Uterus (tissue), 4 donors: ENCODE data around the gene MT1A. TPM values are rescaled to one million over a fixed set of nuclear protein-coding genes. Genes with fewer than 3 reads are reported as not detected.

Experiments used
- DNase-seq, 2 donors: peaks; one replicate each; pipeline ENCODE4 v3.0.0-alpha.2; 2019 to 2020
- H3K27ac ChIP-seq, 2 donors: fragments of 200-600 bp; sonication (generic); 1 replicate in 1 of 2; 2 replicates in 1 of 2; pipeline ENCODE4 v1.5.1; 2016 to 2018
- H3K27me3 ChIP-seq, 2 donors: fragments of 200-600 bp; sonication (generic); one replicate each; pipeline ENCODE4 v1.5.1; 2018 to 2019; ENCODE audit warnings: control low read depth in 1 of 2
- H3K36me3 ChIP-seq, 2 donors: fragments of 200-600 bp; sonication (generic); one replicate each; pipeline ENCODE4 v1.5.1; 2019; ENCODE audit warnings: control low read depth in 1 of 2
- H3K4me1 ChIP-seq, 2 donors: fragments of 200-600 bp; sonication (generic); one replicate each; pipeline ENCODE4 v1.5.1; 2018 to 2019; ENCODE audit warnings: control low read depth in 1 of 2
- H3K4me3 ChIP-seq, 2 donors: fragments of 200-600 bp; sonication (generic); 1 replicate in 1 of 2; 2 replicates in 1 of 2; pipeline ENCODE4 v1.5.1; 2018 to 2019; ENCODE audit warnings: mild to moderate bottlenecking in 1 of 2
- H3K9me3 ChIP-seq, 2 donors: fragments of 200-600 bp; sonication (generic); one replicate each; pipeline ENCODE4 v1.5.1; 2019; ENCODE audit warnings: control low read depth in 1 of 2
- POLR2A ChIP-seq, 2 donors: fragments of 450-650 bp; IDR thresholded peaks; one replicate each; pipeline ENCODE4 v1.6.1; 2016; ENCODE audit warnings: antibody characterized with exemption in 2 of 2, mild to moderate bottlenecking in 1 of 2, moderate library complexity in 1 of 2
- intact Hi-C: fragments of 100-400 bp; cut with DNase I; formaldehyde crosslinking; loops from one replicate; pipeline ENCODE4 v1.15.1; 2023; ENCODE audit warnings: low total_unique reads
- total RNA-seq, 4 donors: library from RNA; depleted of rRNA in 3 of 4; stranded (reverse); fragments of >200 nt in 3 of 4; gene quantifications; one replicate each; pipeline versions ENCODE4 v1.1.0 to v1.2.4, GENCODE V29; 2014 to 2023
- TF ChIP-seq, protein P1 (sequence below), 4 experiments: fragments of 200-600 bp in 2 of 4; fragments of 450-650 bp in 2 of 4; sonication (generic) in 2 of 4; IDR thresholded peaks; one replicate each; pipeline ENCODE4 v1.5.1; 2016 to 2019; ENCODE audit warnings: antibody characterized with exemption in 4 of 4, mild to moderate bottlenecking in 2 of 4, moderate library complexity in 1 of 4
- donor health status: DM: yes; HTN: yes; CAD: no.

The MT1A gene
- total RNA-seq, 4 donors from 2014 or later, result 13.8 TPM; not detected in 3

DNA sequence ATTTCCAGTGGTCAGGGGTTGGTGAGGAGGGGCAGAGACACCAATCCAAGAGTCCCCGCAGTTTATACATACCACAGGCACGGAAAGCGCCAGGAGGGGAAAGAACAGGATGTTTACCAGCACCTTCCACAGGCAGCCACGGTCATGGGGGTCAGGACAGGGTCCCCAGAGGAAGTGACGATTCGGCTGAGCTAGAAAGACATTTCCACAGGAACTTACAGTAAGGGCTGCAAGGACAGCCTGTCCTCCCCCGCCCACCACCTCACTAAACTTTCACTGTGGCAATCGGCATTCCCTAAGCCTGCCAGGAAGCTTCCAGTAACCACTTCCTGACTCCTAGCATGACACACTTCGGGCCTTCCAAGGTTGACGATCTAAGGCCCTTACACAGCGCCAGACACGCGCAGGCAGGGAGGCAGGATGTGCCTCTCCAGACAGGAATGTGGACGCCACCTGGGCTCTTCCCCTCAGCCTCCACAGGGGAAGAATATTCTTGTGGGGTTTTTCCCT, 31.3 kb upstream of the MT1A start:
- Histone ChIP-seq H3K36me3 (no peaks in the 10 kb centered on the region), H3K4me1 (peaks cover 7 to 14% of the 10 kb centered on the region in 2 donors), H3K27me3 (no peaks in the 10 kb centered on the region), H3K9me3 (no peaks in the 10 kb centered on the region), H3K27ac (peak overlapping the region; percentile 95 to 97), H3K4me3 (no peak overlapping the region)
- DNase-seq, result peak; percentile 80 to 92
- TF ChIP-seq POLR2A (IDR thresholded peaks at IDR 0.05), result peak in 1 of 2 donors; percentile 9
- TF ChIP-seq, protein P1, sequence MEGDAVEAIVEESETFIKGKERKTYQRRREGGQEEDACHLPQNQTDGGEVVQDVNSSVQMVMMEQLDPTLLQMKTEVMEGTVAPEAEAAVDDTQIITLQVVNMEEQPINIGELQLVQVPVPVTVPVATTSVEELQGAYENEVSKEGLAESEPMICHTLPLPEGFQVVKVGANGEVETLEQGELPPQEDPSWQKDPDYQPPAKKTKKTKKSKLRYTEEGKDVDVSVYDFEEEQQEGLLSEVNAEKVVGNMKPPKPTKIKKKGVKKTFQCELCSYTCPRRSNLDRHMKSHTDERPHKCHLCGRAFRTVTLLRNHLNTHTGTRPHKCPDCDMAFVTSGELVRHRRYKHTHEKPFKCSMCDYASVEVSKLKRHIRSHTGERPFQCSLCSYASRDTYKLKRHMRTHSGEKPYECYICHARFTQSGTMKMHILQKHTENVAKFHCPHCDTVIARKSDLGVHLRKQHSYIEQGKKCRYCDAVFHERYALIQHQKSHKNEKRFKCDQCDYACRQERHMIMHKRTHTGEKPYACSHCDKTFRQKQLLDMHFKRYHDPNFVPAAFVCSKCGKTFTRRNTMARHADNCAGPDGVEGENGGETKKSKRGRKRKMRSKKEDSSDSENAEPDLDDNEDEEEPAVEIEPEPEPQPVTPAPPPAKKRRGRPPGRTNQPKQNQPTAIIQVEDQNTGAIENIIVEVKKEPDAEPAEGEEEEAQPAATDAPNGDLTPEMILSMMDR (IDR thresholded peaks at IDR 0.05), result no peak
- intact Hi-C loops, result no loop called here

DNA sequence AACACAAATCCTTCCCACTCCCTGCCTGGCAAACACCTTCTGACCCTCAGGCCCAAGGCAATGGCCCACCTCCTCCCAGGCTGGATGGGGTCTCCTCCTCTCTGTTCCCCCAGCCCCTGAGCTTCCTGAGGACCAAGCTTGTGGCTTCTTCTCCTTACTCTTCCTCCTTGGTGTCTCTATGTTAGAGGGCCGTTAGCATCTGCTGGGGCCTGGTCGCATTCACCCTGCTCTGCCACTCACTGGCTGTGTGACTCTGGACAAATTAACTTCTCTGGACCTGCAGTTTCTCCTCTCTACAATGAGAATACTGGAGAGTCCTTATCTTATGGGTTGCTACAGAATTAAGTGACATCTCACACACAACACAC, 30.8 kb upstream of the MT1A start:
- H3K4me1 ChIP-seq, result peaks cover 7 to 14% of the 10 kb centered on the region in 2 donors
- H3K9me3 ChIP-seq, result no peaks in the 10 kb centered on the region
- intact Hi-C loops, result no loop called here
- H3K27ac ChIP-seq, result peak overlapping the region; percentile 95 to 97
- TF ChIP-seq POLR2A (IDR thresholded peaks at IDR 0.05), result no peak
- TF ChIP-seq, protein P1 (IDR thresholded peaks at IDR 0.05), result no peak
- no peaks in the 10 kb centered on the region for H3K27me3 ChIP-seq
- DNase-seq, result no peak
- H3K36me3 ChIP-seq, result no peaks in the 10 kb centered on the region
- peak overlapping the region in 1 of 2 donors; percentile 49 for H3K4me3 ChIP-seq

DNA sequence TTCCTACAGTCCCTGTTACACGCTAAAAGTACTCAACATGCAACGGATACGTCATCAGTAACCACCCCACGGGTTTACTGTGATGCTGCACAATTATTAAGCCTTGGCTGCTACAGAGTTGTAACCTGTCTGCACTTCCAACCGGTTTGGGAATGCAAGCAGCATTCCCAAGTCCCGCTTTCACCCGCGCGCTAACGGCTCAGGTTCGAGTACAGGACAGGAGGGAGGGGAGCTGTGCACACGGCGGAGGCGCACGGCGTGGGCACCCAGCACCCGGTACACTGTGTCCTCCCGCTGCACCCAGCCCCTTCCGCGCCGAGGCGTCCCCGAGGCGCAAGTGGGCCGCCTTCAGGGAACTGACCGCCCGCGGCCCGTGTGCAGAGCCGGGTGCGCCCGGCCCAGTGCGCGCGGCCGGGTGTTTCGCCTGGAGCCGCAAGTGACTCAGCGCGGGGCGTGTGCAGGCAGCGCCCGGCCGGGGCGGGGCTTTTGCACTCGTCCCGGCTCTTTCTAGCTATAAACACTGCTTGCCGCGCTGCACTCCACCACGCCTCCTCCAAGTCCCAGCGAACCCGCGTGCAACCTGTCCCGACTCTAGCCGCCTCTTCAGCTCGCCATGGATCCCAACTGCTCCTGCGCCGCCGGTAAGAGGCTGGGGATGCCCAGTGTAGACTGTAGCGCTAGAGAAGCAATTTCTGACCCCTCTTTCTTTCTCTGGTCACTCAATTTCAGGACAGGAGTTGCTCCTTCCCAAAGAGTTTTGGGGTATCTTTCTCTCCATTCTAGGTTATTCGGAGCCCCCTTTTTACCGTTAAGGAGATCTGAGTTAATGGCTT, 30.2 kb upstream of the MT1A start, which contains the start of gene MT2A:
Gene MT2A, plus strand, starts transcription at position 542 of the 833 bp plus-strand sequence. Its CDS starts 72 bp downstream, at position 614.
- DNase-seq, result peak; percentile 93 to 94
- Histone ChIP-seq H3K4me1 (peaks cover 7 to 14% of the 10 kb centered on the region in 2 donors), H3K9me3 (no peaks in the 10 kb centered on the region), H3K27me3 (no peaks in the 10 kb centered on the region), H3K4me3 (peak within 1 kb of the TSS; percentile 49 to 58), H3K36me3 (no peaks in the 10 kb centered on the region), H3K27ac (peak within 1 kb of the TSS; percentile 95 to 97)
- TF ChIP-seq, protein P1 (IDR thresholded peaks at IDR 0.05), result peak in 2 of 4 experiments; percentile 3 to 24
- peak; percentile 78 to 90 for TF ChIP-seq POLR2A (IDR thresholded peaks at IDR 0.05)
- intact Hi-C loops, result no loop called here

DNA sequence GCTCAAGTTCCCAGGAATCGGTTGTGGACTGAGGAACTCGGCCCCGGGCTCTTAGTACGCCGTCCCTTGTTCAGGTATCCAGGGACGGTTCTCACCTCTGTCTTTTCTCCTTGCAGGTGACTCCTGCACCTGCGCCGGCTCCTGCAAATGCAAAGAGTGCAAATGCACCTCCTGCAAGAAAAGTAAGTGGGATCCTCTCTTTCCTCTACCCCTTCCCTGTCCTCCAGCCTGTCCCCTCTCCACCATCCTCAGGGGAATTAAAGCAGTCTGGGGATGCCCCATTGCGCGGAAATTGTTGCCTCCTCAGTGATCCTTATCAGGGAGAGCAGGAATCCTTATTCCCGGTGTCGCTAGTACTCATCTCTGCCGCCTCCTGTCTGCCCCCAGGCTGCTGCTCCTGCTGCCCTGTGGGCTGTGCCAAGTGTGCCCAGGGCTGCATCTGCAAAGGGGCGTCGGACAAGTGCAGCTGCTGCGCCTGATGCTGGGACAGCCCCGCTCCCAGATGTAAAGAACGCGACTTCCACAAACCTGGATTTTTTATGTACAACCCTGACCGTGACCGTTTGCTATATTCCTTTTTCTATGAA, 29.5 kb upstream of the MT1A start:
- H3K36me3 ChIP-seq, result no peaks in the 10 kb centered on the region
- intact Hi-C loops, result no loop called here
- peak overlapping the region; percentile 95 to 97 for H3K27ac ChIP-seq
- peaks cover 7 to 14% of the 10 kb centered on the region in 2 donors for H3K4me1 ChIP-seq
- H3K9me3 ChIP-seq, result no peaks in the 10 kb centered on the region
- H3K4me3 ChIP-seq, result peak overlapping the region; percentile 49 to 58
- no peaks in the 10 kb centered on the region for H3K27me3 ChIP-seq
- no peak for DNase-seq
- TF ChIP-seq, protein P1 (IDR thresholded peaks at IDR 0.05), result no peak
